Transverse colon (tissue), 4 donors: ENCODE data around the gene C10orf90. TPM values are rescaled to one million over a fixed set of nuclear protein-coding genes. Genes with fewer than 3 reads are reported as not detected.

Experiments
- DNase-seq: peaks from one replicate; pipeline ENCODE4 v3.0.0-alpha.2; 2019
- H3K27ac ChIP-seq, 4 donors: fragments of 200-600 bp; sonication (generic); 2 replicates each; pipeline ENCODE4 v1.5.1; 2016 to 2018; ENCODE audit warnings: inconsistent platforms in 4 of 4
- H3K27me3 ChIP-seq: fragments of 200-600 bp; sonication (generic); 2 replicates; pipeline ENCODE4 v1.5.1; 2017; ENCODE audit warnings: inconsistent platforms
- H3K36me3 ChIP-seq, 4 donors: fragments of 200-600 bp; sonication (generic); 2 replicates each; pipeline ENCODE4 v1.5.1; 2017 to 2019; ENCODE audit warnings: inconsistent platforms in 4 of 4
- H3K4me1 ChIP-seq, 4 donors: fragments of 200-600 bp; sonication (generic); 2 replicates each; pipeline ENCODE4 v1.5.1; 2017 to 2020; ENCODE audit warnings: inconsistent platforms in 4 of 4
- H3K4me3 ChIP-seq, 4 donors: fragments of 200-600 bp; sonication (generic); 1 replicate in 1 of 4; 2 replicates in 3 of 4; pipeline versions ENCODE4 v1.5.1 to v1.6.1; 2017 to 2019; ENCODE audit warnings: inconsistent platforms in 4 of 4
- H3K9me3 ChIP-seq, 2 donors: fragments of 200-600 bp; sonication (generic); 2 replicates each; pipeline ENCODE4 v1.5.1; 2017 to 2019; ENCODE audit warnings: inconsistent platforms in 2 of 2
- EP300 ChIP-seq: sonication (generic); formaldehyde crosslinking; IDR thresholded peaks from one replicate; pipeline ENCODE4 v1.6.1; 2017; ENCODE audit warnings: antibody characterized with exemption, low read depth
- POLR2A ChIP-seq: fragments of 450-650 bp; IDR thresholded peaks from one replicate; pipeline ENCODE4 v1.6.1; 2016; ENCODE audit warnings: antibody characterized with exemption, mild to moderate bottlenecking, moderate library complexity
- POLR2AphosphoS5 ChIP-seq, 3 donors: sonication (generic); formaldehyde crosslinking; IDR thresholded peaks; one replicate each; pipeline ENCODE4 v1.6.1; 2016; ENCODE audit warnings: antibody characterized with exemption in 3 of 3
- WGBS, 2 donors: methylation state at CpG; one replicate each; pipeline ENCODE4 v1.1.5; 2018; ENCODE audit warnings: low coverage in 1 of 2; 5-methylcytosine and 5-hydroxymethylcytosine counted together
- in situ Hi-C, 4 donors: fragments of 200-750 bp; cut with MboI; loops; one replicate each; pipeline versions ENCODE4 v1.15.0 to v1.15.1; 2017; ENCODE audit warnings: low sequenced_read_pairs in 3 of 4, low pct_ligation_motif_present in 1 of 4, low pct_unique_long_range_greater_than_20kb in 1 of 4
- intact Hi-C: fragments of 100-400 bp; cut with DNase I; formaldehyde crosslinking; loops from one replicate; pipeline ENCODE4 v1.15.1; 2023; ENCODE audit warnings: low total_unique reads
- total RNA-seq, 4 donors: library from RNA; depleted of rRNA; stranded (reverse); fragments of >200 nt; gene quantifications; one replicate each; pipeline ENCODE4 v1.1.0, GENCODE V29; 2016
- TF ChIP-seq, protein P1 (sequence below), 5 experiments: fragments of 200-600 bp in 3 of 5; fragments of 450-650 bp in 2 of 5; sonication (generic) in 3 of 5; IDR thresholded peaks; 1 replicate in 2 of 5; 2 replicates in 3 of 5; pipeline ENCODE4 v1.5.1; 2016 to 2017; ENCODE audit warnings: antibody characterized with exemption in 5 of 5, inconsistent platforms in 3 of 5, mild to moderate bottlenecking in 2 of 5, moderate library complexity in 1 of 5

Gene C10orf90
- total RNA-seq, 4 donors from 2014 or later: not detected

DNA sequence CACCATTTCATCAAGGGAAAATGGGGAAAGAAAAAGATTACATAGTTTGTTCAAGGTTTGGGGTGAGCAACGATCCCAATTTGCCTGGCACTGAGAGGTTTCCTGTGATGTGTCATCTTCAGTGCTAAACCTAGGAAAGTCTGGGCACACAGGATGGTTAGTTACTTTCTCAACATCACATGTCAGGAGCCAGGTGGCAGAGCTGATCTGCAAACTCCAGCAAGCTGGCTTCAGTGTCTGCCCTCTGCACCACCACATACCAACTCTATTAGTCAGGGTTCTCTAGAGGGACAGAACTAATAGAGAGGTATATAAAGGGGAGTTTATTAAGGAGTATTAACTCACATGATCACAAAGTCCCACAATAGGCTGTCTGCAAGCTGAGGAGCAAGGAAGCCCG is 293.5 kb downstream of the C10orf90 start:
- Histone ChIP-seq H3K27ac (no peak overlapping the region), H3K36me3 (no peaks in the 10 kb centered on the region), H3K9me3 (no peaks in the 10 kb centered on the region), H3K27me3 (no peaks in the 10 kb centered on the region), H3K4me1 (peaks cover 0 to 46% (median 20%) of the 10 kb centered on the region in 4 donors), H3K4me3 (no peak overlapping the region)
- intact Hi-C loops (no loop called here), in situ Hi-C loops (loop anchor here in 3 of 4 donors (25.0 kb wide), 1 partner anchor 390 kb away; no protein-coding TSS in a partner anchor)
- DNase-seq: no peak
- WGBS, 2 donors: 68 to 83% methylated on average over 1 to 2 of the region's 2 CpGs
- TF ChIP-seq EP300: no peak

DNA sequence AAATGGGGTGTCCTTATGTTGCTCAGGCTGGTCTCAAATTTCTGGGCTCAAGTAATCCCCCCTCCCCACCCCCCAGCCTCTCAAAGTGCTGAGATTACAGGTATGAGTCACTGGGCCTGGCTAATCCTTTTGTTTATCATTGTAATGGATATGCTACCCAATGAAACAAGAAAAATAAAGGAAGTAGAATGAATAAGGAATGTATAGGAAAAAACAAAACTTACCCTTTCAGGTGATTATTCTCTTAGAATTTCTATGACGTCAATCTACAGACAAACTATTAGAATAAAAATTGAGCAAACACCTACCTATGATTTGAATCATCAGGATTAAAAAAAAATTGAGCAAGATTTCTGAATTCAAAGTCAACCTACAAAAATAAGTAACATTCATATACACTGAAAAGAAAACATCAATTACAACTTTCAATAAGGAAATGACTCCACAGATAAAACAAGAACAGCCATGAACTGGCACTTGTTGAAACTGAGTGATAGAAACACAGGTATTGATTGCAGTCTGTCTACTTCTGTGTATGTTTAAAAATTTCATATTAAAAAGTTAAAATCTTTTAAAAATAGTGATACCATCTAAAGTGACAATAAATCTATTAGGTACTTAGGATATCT is 294.5 kb downstream of the C10orf90 start:
- peaks cover 0 to 55% (median 23%) of the 10 kb centered on the region in 4 donors for H3K4me1 ChIP-seq
- in situ Hi-C loops: loop anchor here in 3 of 4 donors (25.0 kb wide), 1 partner anchor 389 kb away; no protein-coding TSS in a partner anchor
- no peak overlapping the region for H3K4me3 ChIP-seq
- H3K27me3 ChIP-seq: no peaks in the 10 kb centered on the region
- H3K9me3 ChIP-seq: no peaks in the 10 kb centered on the region
- intact Hi-C loops: no loop called here
- no peaks in the 10 kb centered on the region for H3K36me3 ChIP-seq
- TF ChIP-seq EP300 (no peak), POLR2AphosphoS5 (IDR thresholded peaks at IDR 0.05) (no peak), POLR2A (no peak)
- TF ChIP-seq, protein P1, sequence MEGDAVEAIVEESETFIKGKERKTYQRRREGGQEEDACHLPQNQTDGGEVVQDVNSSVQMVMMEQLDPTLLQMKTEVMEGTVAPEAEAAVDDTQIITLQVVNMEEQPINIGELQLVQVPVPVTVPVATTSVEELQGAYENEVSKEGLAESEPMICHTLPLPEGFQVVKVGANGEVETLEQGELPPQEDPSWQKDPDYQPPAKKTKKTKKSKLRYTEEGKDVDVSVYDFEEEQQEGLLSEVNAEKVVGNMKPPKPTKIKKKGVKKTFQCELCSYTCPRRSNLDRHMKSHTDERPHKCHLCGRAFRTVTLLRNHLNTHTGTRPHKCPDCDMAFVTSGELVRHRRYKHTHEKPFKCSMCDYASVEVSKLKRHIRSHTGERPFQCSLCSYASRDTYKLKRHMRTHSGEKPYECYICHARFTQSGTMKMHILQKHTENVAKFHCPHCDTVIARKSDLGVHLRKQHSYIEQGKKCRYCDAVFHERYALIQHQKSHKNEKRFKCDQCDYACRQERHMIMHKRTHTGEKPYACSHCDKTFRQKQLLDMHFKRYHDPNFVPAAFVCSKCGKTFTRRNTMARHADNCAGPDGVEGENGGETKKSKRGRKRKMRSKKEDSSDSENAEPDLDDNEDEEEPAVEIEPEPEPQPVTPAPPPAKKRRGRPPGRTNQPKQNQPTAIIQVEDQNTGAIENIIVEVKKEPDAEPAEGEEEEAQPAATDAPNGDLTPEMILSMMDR (IDR thresholded peaks at IDR 0.05): no peak
- peak overlapping the region; percentile 31 to 55 (median 49) for H3K27ac ChIP-seq
- WGBS, 2 donors: 38 to 76% methylated on average over 1 of the region's 1 CpG
- DNase-seq: no peak

DNA sequence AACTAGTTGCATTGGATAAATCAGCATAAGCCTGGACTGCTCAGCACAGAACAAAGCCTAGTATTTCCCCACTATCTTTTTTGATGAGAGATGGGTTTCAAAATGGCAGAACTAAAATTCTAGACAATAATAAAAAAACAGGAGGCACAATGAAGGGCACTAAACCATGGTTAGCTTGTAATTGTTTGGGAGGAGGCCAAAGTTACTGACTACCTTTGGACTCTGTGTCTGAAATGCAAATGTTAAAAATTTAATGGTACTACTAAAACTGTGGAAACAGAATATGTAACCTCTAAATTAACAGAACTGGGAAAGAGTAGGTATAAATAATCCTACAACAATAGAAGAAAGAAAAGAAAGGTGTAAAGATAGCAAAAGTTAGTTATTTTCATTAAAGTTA is 295.2 kb downstream of the C10orf90 start:
- intact Hi-C loops (no loop called here), in situ Hi-C loops (loop anchor here in 3 of 4 donors (25.0 kb wide), 1 partner anchor 388 kb away; no protein-coding TSS in a partner anchor)
- TF ChIP-seq POLR2A (no peak), EP300 (no peak), POLR2AphosphoS5 (IDR thresholded peaks at IDR 0.05) (no peak)
- TF ChIP-seq, protein P1 (IDR thresholded peaks at IDR 0.05): no peak
- no peak for DNase-seq
- no peaks in the 10 kb centered on the region for H3K9me3 ChIP-seq
- peak overlapping the region; percentile 31 to 55 (median 49) for H3K27ac ChIP-seq
- H3K36me3 ChIP-seq: no peaks in the 10 kb centered on the region
- H3K27me3 ChIP-seq: no peaks in the 10 kb centered on the region
- no peak overlapping the region for H3K4me3 ChIP-seq
- peaks cover 0 to 58% (median 26%) of the 10 kb centered on the region in 4 donors for H3K4me1 ChIP-seq

Other genes with a start within 250 kb of the C10orf90 start
- gene DOCK1, start 234.7 kb upstream of the C10orf90 start, total RNA-seq: 100 to 1,000 TPM in 2 of 4 donors, 10 to 100 TPM in 2; 75.1 to 200 (median 92.5) TPM